ENCODE results near the gene SH3RF2. TPM values are rescaled to one million over a fixed set of nuclear protein-coding genes. Genes with fewer than 3 reads are reported as not detected.

SH3RF2 gene
- total and polyA plus RNA-seq, 10 of the 15 experiments (the other 5 are each of a cell fraction or from before 2014, with no cell fraction given): 0.15 TPM; not detected in 9

DNA sequence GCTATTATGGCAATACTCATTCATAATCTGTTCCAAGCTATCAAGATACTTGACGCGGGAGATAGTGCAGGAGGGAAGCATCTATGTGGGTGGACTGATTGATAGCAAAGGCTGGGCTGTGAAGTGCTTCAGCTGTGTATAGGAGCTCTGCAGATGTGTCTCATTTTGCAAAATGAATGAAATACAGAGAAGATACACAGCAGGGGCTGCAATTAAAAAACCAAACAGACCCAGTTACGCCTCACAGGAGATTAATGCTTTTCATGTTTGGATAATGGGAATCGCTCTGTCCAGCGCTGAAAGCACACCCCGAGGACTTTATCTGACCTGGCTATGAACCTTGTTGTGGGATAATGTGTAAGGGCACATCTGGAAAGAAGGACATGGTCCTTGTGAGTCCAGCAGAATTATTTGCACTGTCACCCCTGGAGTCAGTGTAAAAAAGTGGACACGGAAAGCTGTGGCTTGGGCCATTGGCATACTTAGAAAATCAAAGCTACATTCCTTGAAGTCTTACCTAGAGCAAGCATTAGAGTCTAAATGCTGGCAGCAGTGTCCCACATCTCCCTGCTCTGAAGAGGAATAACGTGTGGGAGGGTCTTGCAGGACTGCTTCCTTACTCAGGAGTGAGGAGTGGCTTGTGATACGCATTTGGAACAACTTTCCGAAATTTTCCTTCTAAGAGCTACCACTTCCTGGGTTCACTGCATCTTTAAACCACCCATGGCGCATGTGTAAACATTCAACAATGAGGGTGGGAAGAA lies 2.6 kb downstream of the SH3RF2 start (continued):
- TF ChIP-seq, protein P1, sequence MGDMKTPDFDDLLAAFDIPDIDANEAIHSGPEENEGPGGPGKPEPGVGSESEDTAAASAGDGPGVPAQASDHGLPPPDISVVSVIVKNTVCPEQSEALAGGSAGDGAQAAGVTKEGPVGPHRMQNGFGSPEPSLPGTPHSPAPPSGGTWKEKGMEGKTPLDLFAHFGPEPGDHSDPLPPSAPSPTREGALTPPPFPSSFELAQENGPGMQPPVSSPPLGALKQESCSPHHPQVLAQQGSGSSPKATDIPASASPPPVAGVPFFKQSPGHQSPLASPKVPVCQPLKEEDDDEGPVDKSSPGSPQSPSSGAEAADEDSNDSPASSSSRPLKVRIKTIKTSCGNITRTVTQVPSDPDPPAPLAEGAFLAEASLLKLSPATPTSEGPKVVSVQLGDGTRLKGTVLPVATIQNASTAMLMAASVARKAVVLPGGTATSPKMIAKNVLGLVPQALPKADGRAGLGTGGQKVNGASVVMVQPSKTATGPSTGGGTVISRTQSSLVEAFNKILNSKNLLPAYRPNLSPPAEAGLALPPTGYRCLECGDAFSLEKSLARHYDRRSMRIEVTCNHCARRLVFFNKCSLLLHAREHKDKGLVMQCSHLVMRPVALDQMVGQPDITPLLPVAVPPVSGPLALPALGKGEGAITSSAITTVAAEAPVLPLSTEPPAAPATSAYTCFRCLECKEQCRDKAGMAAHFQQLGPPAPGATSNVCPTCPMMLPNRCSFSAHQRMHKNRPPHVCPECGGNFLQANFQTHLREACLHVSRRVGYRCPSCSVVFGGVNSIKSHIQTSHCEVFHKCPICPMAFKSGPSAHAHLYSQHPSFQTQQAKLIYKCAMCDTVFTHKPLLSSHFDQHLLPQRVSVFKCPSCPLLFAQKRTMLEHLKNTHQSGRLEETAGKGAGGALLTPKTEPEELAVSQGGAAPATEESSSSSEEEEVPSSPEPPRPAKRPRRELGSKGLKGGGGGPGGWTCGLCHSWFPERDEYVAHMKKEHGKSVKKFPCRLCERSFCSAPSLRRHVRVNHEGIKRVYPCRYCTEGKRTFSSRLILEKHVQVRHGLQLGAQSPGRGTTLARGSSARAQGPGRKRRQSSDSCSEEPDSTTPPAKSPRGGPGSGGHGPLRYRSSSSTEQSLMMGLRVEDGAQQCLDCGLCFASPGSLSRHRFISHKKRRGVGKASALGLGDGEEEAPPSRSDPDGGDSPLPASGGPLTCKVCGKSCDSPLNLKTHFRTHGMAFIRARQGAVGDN (IDR thresholded peaks at IDR 0.05): no peak
- TF ChIP-seq STAT3 (IDR thresholded peaks at IDR 0.05; ENCODE audit: low read depth, low read length): no peak
- TF ChIP-seq, protein P2, sequence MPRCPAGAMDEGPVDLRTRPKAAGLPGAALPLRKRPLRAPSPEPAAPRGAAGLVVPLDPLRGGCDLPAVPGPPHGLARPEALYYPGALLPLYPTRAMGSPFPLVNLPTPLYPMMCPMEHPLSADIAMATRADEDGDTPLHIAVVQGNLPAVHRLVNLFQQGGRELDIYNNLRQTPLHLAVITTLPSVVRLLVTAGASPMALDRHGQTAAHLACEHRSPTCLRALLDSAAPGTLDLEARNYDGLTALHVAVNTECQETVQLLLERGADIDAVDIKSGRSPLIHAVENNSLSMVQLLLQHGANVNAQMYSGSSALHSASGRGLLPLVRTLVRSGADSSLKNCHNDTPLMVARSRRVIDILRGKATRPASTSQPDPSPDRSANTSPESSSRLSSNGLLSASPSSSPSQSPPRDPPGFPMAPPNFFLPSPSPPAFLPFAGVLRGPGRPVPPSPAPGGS (IDR thresholded peaks at IDR 0.05; ENCODE audit: borderline replicate concordance, insufficient read depth, low read depth, low read length, poor library complexity, severe bottlenecking): no peak
- no peak for TF ChIP-seq KAT2A (conservative IDR thresholded peaks at IDR 0.05; ENCODE audit: control insufficient read depth, low read depth, low read length)

DNA sequence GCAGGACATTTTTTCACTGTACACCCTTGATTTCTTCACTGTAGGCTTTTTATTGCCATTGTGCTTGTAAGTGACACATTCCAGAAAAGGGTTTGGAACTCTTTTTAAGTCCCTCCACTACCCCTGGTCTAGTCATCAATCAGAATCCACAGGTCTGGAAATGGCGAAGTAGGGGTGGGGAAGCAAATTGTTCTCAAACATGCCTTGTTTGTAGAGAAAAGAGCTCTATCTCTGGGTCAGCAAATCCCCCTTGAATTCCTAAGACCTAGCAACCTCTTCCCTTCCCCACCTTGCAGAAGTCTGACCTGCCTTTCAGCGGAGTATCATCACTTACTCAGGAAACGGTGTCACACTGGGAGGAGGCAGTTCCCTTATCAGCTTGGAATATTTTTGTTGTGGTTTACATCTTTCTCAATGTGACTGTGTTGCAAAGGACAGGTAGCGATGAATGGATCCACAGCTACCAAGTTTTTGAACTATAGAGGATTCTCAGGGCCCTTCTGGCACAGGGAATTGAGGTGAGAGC lies 3.2 kb downstream of the SH3RF2 start:
- DNase-seq (ENCODE audit: low read depth, low spot score) (no peak), FAIRE-seq (no peak), ATAC-seq (no peak)
- SMC1A ChIA-PET (ENCODE audit: uncharacterized antibody, unreplicated experiment): no interaction called here
- RAD21 ChIA-PET (ENCODE audit: unreplicated experiment): no interaction called here
- no peaks in the 10 kb centered on the region for H3K79me2 ChIP-seq (ENCODE audit: control insufficient read depth, insufficient read depth, low read length)
- no TSS peak for BruUV-seq (replicated peaks)
- POLR2A ChIA-PET: no interaction called here
- H3K27ac ChIP-seq (ENCODE audit: control insufficient read depth, insufficient read depth): no peak overlapping the region
- H3K4me3 ChIP-seq: no peak overlapping the region
- H3K9ac ChIP-seq (ENCODE audit: control insufficient read depth, insufficient read depth, low read length): no peak overlapping the region
- H3K36me3 ChIP-seq (ENCODE audit: control insufficient read depth in 2 of 2, insufficient read depth in 2 of 2, low read length in 1 of 2): no peaks in the 10 kb centered on the region
- no peaks in the 10 kb centered on the region for H4K20me1 ChIP-seq (ENCODE audit: control insufficient read depth, insufficient read depth)
- H3K9me3 ChIP-seq (replicated peaks; ENCODE audit: control insufficient read depth, insufficient read depth, low read length): no peaks in the 10 kb centered on the region
- no peak for TF ChIP-seq CREM (IDR thresholded peaks at IDR 0.05; ENCODE audit: low read depth)
- TF ChIP-seq JUNB (IDR thresholded peaks at IDR 0.05): no peak
- TF ChIP-seq HDAC2 (IDR thresholded peaks at IDR 0.05): no peak
- no peak for TF ChIP-seq RB1 (IDR thresholded peaks at IDR 0.05; ENCODE audit: borderline replicate concordance)
- TF ChIP-seq TARDBP (IDR thresholded peaks at IDR 0.05; ENCODE audit: borderline replicate concordance): no peak
- no peak for TF ChIP-seq BRCA1 (IDR thresholded peaks at IDR 0.05; ENCODE audit: low read depth, low read length)
- TF ChIP-seq ATF7 (IDR thresholded peaks at IDR 0.05; ENCODE audit: low read depth): no peak
- TF ChIP-seq BMI1 (IDR thresholded peaks at IDR 0.05; ENCODE audit: borderline replicate concordance): no peak
- TF ChIP-seq SIX5 (IDR thresholded peaks at IDR 0.05; ENCODE audit: low read depth, low read length, severe bottlenecking): no peak
- no peak for TF ChIP-seq DPF2 (IDR thresholded peaks at IDR 0.05)
- TF ChIP-seq RAD51 (IDR thresholded peaks at IDR 0.05): no peak
- no peak for TF ChIP-seq TBL1XR1 (IDR thresholded peaks at IDR 0.05; ENCODE audit: low read depth, low read length)
- no peak for TF ChIP-seq RELA (IDR thresholded peaks at IDR 0.05; ENCODE audit: borderline replicate concordance, partially characterized antibody)
- H3K4me1 ChIP-seq (ENCODE audit: control insufficient read depth, insufficient read depth, low read length): no peaks in the 10 kb centered on the region
- H2AFZ ChIP-seq (ENCODE audit: control insufficient read depth, low read depth, low read length): no peak overlapping the region
- CTCF ChIA-PET: interaction anchor here (0.6 kb wide), 1 partner anchor 20 kb away, joined by 3 read pairs; no protein-coding TSS in a partner anchor
- 9% methylated on average over 4 of the region's 4 CpGs for WGBS (ENCODE audit: insufficient coverage, insufficient replicate concordance, low lambda C conversion rate, missing lambda C conversion rate)
- in situ Hi-C loops (cut with MboI) (no loop called here), intact Hi-C loops (cut with micrococcal nuclease; ENCODE audit: unreplicated experiment) (no loop called here)
- H3K27me3 ChIP-seq (replicated peaks in 1 of 2; ENCODE audit: control insufficient read depth in 2 of 2, insufficient read depth in 2 of 2, low read length in 1 of 2): peaks cover 0 to 3% of the 10 kb centered on the region in 2 experiments; a peak in 2 of 4 replicates
- H3K4me2 ChIP-seq (ENCODE audit: control insufficient read depth, insufficient read depth): no peak overlapping the region

All from GM12878 (cell line).